Upper lobe of left lung (tissue), 6 donors: ENCODE results near the gene PGP. TPM values are rescaled to one million over a fixed set of nuclear protein-coding genes. Genes with fewer than 3 reads are reported as not detected.

Experiments
- ATAC-seq, 2 donors: fragments of 200-7000 bp; cut with Tn5 transposase; one replicate each; pipeline ENCODE4 v1.9.1; 2022; ENCODE audit warnings: mild to moderate bottlenecking in 2 of 2, moderate library complexity in 2 of 2; ENCODE audit not compliant: low FRiP score in 2 of 2
- DNase-seq, 2 donors: peaks; one replicate each; pipeline ENCODE4 v3.0.0-alpha.2; 2019 to 2020
- H3K27ac ChIP-seq, 4 donors: fragments of 200-600 bp; sonication (generic); one replicate each; pipeline ENCODE4 v1.5.1; 2016 to 2019
- H3K27me3 ChIP-seq, 4 donors: fragments of 200-600 bp; sonication (generic); one replicate each; pipeline ENCODE4 v1.5.1; 2017 to 2019
- H3K36me3 ChIP-seq, 4 donors: fragments of 200-600 bp; sonication (generic); one replicate each; pipeline ENCODE4 v1.5.1; 2016 to 2019
- H3K4me1 ChIP-seq, 4 donors: fragments of 200-600 bp; sonication (generic); one replicate each; pipeline ENCODE4 v1.5.1; 2018 to 2019
- H3K4me3 ChIP-seq, 4 donors: fragments of 200-600 bp; sonication (generic); one replicate each; pipeline ENCODE4 v1.5.1; 2017 to 2019; ENCODE audit warnings: mild to moderate bottlenecking in 2 of 4, moderate library complexity in 1 of 4
- H3K9me3 ChIP-seq, 4 donors: fragments of 200-600 bp; sonication (generic); one replicate each; pipeline ENCODE4 v1.5.1; 2018 to 2019
- EP300 ChIP-seq, 4 donors: sonication (generic); formaldehyde crosslinking; IDR thresholded peaks; one replicate each; pipeline ENCODE4 v1.5.1; 2017; ENCODE audit warnings: antibody characterized with exemption in 4 of 4, control low read depth in 2 of 4
- POLR2A ChIP-seq, 4 donors: fragments of 450-650 bp; IDR thresholded peaks; one replicate each; pipeline ENCODE4 v1.5.1; 2016 to 2017; ENCODE audit warnings: antibody characterized with exemption in 4 of 4, mild to moderate bottlenecking in 2 of 4
- POLR2AphosphoS5 ChIP-seq, 2 donors: sonication (generic); formaldehyde crosslinking; IDR thresholded peaks; one replicate each; pipeline ENCODE4 v1.5.1; 2017; ENCODE audit warnings: antibody characterized with exemption in 2 of 2
- WGBS, 2 donors: methylation state at CpG; one replicate each; pipeline ENCODE4 v1.1.5; 2017 to 2018; 5-methylcytosine and 5-hydroxymethylcytosine counted together
- total RNA-seq, 6 donors: library from RNA; depleted of rRNA in 4 of 6; stranded (reverse); fragments of >200 nt in 4 of 6; gene quantifications; one replicate each; pipeline versions ENCODE4 v1.1.0 to v1.2.1, GENCODE V29; 2016 to 2021
- TF ChIP-seq, protein P1 (sequence below), 6 experiments: fragments of 450-650 bp in 4 of 6; fragments of 200-600 bp in 2 of 6; sonication (generic) in 2 of 6; IDR thresholded peaks; one replicate each; pipeline ENCODE4 v1.5.1; 2016 to 2019; ENCODE audit warnings: antibody characterized with exemption in 6 of 6
- donor health status: DM: no; HTN: no; CAD: no; lungs with moderate emphysema.
- donor health status: DM: no; HTN: yes; CAD: no; lungs with severe emphysema.

Gene PGP
- total RNA-seq, 6 donors from 2014 or later: 18.6 to 32.5 (median 21.7) TPM

- peaks cover 0 to 28% (median 21%) of the 10 kb centered on the region in 4 donors for H3K27me3 ChIP-seq
- no peaks in the 10 kb centered on the region for H3K36me3 ChIP-seq
- H3K4me1 ChIP-seq: peaks cover 11 to 20% (median 14%) of the 10 kb centered on the region in 4 donors
- H3K4me3 ChIP-seq: peak overlapping the region in 3 of 4 donors; percentile 28 to 41 (median 33)
- DNase-seq (peak in 1 of 2 donors; percentile 74), ATAC-seq (no peak)
- no peak overlapping the region for H3K27ac ChIP-seq
- TF ChIP-seq POLR2AphosphoS5 (IDR thresholded peaks at IDR 0.05) (no peak), EP300 (IDR thresholded peaks at IDR 0.05) (no peak), POLR2A (IDR thresholded peaks at IDR 0.05) (no peak)
- TF ChIP-seq, protein P1, sequence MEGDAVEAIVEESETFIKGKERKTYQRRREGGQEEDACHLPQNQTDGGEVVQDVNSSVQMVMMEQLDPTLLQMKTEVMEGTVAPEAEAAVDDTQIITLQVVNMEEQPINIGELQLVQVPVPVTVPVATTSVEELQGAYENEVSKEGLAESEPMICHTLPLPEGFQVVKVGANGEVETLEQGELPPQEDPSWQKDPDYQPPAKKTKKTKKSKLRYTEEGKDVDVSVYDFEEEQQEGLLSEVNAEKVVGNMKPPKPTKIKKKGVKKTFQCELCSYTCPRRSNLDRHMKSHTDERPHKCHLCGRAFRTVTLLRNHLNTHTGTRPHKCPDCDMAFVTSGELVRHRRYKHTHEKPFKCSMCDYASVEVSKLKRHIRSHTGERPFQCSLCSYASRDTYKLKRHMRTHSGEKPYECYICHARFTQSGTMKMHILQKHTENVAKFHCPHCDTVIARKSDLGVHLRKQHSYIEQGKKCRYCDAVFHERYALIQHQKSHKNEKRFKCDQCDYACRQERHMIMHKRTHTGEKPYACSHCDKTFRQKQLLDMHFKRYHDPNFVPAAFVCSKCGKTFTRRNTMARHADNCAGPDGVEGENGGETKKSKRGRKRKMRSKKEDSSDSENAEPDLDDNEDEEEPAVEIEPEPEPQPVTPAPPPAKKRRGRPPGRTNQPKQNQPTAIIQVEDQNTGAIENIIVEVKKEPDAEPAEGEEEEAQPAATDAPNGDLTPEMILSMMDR (IDR thresholded peaks at IDR 0.05): no peak
- WGBS, 2 donors: 28 to 29% methylated on average over 4 to 26 of the region's 32 CpGs
- no peaks in the 10 kb centered on the region for H3K9me3 ChIP-seq
Observed at GRCh38 chr16:2196981-2197511, 17.6 kb downstream of the PGP start.

GRCh38 chr16:2196162-2196980 is 18.3 kb downstream of the PGP start, which contains the start of gene CASKIN1:
Gene CASKIN1 (minus strand): TSS chr16:2196605. CDS start chr16:2196432, 173 bp downstream.
- ATAC-seq: no peak
- Histone ChIP-seq H3K27ac (no peak within 1 kb of the TSS), H3K4me1 (peaks cover 11 to 20% (median 14%) of the 10 kb centered on the region in 4 donors), H3K4me3 (peak within 1 kb of the TSS in 3 of 4 donors; percentile 41 to 51 (median 44)), H3K27me3 (peaks cover 0 to 28% (median 21%) of the 10 kb centered on the region in 4 donors), H3K9me3 (no peaks in the 10 kb centered on the region), H3K36me3 (no peaks in the 10 kb centered on the region)
- WGBS, 2 donors: 0% methylated on average over 5 of the region's 129 CpGs; no CpG with 5 or more reads in 1 of the 2 donors
- no peak for TF ChIP-seq POLR2A (IDR thresholded peaks at IDR 0.05)
- no peak for TF ChIP-seq EP300 (IDR thresholded peaks at IDR 0.05)
- no peak for TF ChIP-seq POLR2AphosphoS5 (IDR thresholded peaks at IDR 0.05)
- TF ChIP-seq, protein P1 (IDR thresholded peaks at IDR 0.05): no peak
- DNase-seq: peak in 1 of 2 donors; percentile 83

- no peak for ATAC-seq
- H3K4me3 ChIP-seq: peak overlapping the region in 3 of 4 donors; percentile 41 to 51 (median 44)
- 1 to 5% methylated on average over 13 to 32 of the region's 49 CpGs for WGBS, 2 donors
Observed at GRCh38 chr16:2195322-2196161, 19.1 kb downstream of the PGP start.

GRCh38 chr16:2194852-2195321 is 19.8 kb downstream of the PGP start:
- Histone ChIP-seq H3K27ac (no peak overlapping the region), H3K27me3 (peaks cover 0 to 28% (median 21%) of the 10 kb centered on the region in 4 donors), H3K9me3 (no peaks in the 10 kb centered on the region), H3K4me3 (no peak overlapping the region), H3K36me3 (no peaks in the 10 kb centered on the region), H3K4me1 (peaks cover 11 to 20% (median 14%) of the 10 kb centered on the region in 4 donors)
- WGBS, 2 donors: 0 to 8% methylated on average over 2 to 8 of the region's 10 CpGs
- peak in 1 of 2 donors; percentile 65 for DNase-seq
- TF ChIP-seq, protein P1 (IDR thresholded peaks at IDR 0.05): peak; percentile 39 to 67 (median 50)
- TF ChIP-seq POLR2AphosphoS5 (IDR thresholded peaks at IDR 0.05): no peak
- peak; percentile 28 to 53 for ATAC-seq

More at GRCh38 chr16:2195322-2196161, 19.1 kb downstream of the PGP start:
- DNase-seq: peak in 1 of 2 donors; percentile 72
- no peak for TF ChIP-seq POLR2AphosphoS5 (IDR thresholded peaks at IDR 0.05)
- TF ChIP-seq POLR2A (IDR thresholded peaks at IDR 0.05): no peak
- TF ChIP-seq, protein P1 (IDR thresholded peaks at IDR 0.05): no peak
- TF ChIP-seq EP300 (IDR thresholded peaks at IDR 0.05): no peak
- Histone ChIP-seq H3K27ac (no peak overlapping the region), H3K27me3 (peaks cover 0 to 28% (median 21%) of the 10 kb centered on the region in 4 donors), H3K4me1 (peaks cover 11 to 20% (median 14%) of the 10 kb centered on the region in 4 donors), H3K36me3 (no peaks in the 10 kb centered on the region), H3K9me3 (no peaks in the 10 kb centered on the region)
